NCI-H446 treated with DMSO at 0.1 percent for 48 hours (cell line): ENCODE data around the gene BLM.
A peak's percentile ranks its signal among the peaks of the same experiment; 100 is the strongest.
"Not testable (repeated sequence)": the region's sequence is repeated elsewhere in the genome, so short reads cannot be mapped to it uniquely, and the experiment has no call there.

Source experiments
- DNase-seq: peaks from one replicate; lab custom pipeline; 2025; lab: John Stamatoyannopoulos, UW

The BLM gene

DNA sequence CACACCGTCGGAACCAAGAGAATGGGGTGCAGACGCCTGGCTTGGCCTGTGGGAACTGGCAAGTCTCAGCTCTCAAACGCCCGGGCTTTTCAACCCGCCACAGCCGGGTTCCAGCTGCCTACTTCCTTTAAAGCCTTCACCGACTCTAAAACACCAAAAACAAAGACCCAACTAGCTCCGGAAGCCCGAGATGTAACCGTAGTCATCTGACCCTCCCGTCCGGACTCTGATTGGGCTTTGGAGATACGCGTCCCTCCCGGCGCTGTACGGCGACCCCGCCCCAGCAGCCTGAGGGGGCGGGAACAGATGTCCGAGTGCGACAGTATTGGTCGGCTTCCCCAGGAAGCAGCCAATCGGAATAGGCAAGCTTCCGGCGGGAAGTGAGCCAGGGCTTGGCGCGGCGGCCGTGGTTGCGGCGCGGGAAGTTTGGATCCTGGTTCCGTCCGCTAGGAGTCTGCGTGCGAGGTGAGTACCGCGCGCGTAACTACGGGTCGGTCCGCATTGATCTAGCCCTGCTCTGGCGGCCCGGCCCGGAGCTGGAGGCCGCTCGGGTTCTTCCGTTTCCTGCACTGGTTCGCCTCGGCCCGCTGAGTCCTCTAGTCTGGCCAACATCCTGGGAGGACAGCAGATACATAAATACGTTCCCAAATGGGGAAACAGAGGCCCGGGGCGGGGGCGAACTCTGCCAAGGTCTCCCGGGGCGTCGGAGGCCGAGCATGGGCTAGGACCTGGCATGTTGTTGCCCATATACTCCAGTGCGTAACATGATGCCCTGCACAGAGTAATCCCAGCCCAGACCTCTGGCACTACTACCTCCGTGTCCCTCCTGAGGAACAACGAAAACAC is at the start of gene BLM:
TSS of gene BLM (plus strand) at position 371 of the 846 bp plus-strand sequence. CDS start 30,047 bp downstream, outside the sequence.
- DNase-seq, result peak; percentile 92

DNA sequence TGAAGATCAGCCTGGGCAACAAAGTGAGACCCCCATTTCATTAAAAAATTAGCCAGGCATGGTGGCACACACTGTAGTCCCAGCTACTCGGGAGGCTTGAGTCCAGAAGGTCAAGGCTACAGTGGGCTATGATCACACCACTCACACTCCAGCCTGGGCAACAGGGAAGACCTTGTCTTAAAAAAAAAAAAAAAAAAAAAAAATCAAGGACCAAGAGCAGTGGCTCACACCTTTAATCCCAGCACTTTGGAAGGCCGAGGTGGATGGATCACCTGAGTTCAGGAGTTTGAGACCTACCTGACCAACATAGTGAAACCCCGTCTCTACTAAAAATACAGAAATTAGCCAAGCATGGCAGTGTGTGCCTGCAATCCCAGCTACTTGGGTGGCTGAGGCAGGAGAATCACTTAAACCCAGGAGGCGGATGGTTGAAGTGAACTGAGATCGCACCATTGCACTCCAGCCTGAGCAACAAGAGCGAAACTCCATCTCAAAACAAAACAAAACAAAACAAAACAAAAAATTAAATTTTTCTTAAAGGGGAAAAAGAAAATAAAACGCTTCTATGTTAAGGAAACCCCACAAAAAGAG is 49.3 kb upstream of the BLM start:
- DNase-seq, result not testable (repeated sequence)

DNA sequence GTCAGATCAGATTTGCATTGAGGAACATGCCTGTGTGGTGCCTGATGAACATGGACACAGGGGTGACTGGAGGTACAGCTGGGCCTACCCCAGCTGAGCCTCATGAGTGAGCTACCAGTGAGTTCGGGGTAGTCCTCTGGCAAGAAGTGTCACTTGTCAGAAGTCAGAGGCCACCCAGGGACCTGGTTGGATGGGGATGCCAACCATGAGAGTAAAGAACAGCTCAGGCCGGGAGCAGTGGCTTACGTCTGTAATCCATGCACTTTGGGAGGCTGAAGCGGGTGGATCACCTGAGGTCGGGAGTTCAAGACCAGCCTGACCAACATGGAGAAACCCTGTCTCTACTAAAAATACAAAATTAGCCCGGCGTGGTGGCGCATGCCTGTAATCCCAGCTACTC is 46.5 kb upstream of the BLM start:
- DNase-seq, result not testable (repeated sequence)

DNA sequence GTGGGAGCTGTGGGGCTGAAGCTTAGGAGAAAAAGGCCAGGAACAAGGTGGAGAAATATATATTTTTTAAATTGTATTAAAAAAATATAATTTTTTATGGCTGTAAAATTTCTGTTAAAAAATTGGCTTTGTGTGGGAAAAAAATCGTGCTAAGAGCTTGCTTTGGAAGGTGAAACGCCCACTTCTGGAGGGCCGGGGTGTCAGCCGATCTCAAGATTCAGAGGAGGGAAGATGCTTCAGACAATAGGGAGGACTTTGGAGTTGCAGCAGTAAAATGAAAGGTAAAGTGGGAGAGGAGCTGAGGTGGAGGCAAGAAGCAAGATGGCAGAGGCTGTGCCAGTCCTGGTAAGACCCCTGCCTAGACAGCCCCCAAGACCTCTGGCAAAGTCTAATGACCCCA is 45.9 kb upstream of the BLM start:
- DNase-seq, result no peak

DNA sequence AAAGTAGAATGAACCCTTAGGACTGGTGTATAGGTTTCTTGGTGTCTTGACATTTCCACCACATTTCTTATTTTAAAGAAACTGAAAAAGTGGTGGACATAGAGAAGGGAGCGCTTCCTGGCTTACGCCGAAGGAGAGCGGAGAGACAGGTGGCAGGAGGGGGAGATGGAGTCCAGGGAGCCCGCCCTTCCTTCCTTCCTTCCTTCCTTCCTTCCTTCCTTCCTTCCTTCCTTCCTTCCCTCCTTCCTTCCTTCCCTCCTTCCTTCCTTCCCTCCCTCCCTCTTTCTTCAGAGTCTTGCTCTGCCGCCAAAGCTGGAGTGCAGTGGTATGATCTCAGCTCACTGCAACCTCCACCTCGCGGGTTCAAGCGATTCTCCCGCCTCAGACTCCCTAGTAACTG is 43.8 kb upstream of the BLM start:
- DNase-seq, result not testable (repeated sequence)

DNA sequence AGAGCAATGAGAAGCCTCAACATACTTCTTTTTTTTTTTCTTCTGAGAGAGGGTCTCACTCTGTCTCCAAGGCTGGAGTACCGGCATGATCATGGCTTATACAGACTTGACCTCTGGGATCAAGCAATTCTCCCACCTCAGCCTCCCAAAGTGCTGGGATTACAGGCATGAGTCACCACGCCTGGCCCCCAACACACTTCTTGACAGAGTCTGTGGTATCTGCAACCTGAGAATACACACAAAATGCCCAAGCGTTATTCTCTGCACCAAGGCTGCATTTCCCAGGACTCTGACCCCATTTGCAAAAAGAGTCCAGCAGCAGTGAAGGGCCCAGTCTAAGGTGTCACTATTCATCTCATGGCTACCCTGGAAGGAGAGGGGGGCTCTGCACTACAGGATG is 42.7 kb upstream of the BLM start:
- no peak for DNase-seq

DNA sequence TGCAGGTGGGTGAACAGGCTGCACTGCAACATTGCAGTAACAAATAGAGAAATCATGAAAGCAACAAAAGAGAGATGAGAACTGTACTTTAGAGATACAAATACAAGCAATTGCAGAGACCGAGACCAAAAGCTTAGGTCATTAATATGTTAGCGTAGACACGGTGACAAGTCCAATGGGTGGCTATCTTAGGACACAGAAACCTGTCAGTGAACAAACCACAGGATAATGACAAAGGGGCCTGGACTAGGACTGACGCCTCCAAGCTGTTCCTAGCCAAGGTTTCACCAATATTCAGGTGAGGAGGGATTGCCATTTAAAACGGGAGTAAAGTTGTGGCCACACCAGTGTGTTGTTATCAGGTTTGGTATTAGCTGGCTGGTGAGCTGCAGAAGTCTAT is 41.7 kb upstream of the BLM start:
- no peak for DNase-seq

DNA sequence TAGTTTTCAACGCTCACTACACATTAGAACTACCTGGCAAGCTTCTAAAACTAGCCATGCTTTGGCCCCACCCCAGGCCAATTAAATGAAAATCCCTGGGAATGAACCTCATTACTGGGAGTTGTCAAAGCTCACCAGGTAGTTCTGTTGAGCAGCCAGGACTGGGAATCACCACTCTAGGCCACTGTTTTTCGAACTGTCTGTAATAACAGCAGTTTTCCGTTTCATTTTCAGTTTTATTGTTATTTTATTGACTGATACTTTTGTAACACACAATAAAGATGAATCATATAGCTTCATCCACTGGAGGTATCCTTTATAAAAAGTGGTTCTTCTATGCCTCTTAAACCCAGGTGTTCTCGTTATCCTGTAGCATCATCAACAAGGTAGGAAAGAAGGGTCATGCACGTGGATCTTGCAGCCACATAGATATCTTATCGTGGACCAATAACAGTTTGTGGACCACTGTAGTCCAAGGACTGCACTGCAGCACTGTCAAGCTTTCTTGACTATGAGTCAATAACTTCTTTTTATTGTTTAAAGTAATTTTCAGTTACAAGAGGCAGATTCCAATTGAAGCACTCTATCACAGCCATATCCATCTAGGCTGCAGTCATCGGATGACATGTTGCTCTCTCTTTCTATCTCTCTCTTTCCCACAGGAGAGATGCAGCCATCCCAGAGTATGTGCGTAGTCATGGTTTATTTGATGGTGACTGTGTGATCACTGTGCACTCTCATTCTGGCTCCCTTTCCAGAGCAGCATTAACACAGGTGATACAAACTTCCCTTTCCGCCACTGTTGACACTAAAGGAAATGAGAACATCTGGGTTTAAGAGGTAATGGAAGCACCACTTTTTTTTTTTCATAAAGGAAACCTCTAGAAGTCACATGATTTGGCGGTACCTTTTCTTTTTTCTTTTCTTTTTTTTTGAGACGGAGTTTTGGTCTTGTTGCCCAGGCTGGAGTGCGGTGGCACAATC is 39.0 kb upstream of the BLM start:
- DNase-seq, result no peak

DNA sequence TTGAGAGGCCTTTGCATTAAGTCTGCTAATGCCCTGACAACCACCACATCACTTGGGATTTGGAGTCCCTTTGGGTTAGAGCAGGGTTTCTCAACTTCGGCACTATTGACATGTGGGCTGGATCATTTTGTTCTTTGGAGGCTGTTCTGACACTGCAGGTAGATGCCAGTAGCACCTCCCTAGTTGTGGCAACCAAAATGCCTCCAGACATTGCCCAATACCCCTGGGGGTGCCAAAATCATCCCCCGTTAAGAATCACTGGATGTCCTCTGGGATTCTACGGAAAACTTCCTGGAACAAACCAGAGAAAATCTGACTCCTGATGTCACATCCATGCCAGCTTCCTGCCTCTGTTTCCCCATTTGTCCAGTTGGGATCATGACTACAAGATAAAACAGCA is 37.2 kb upstream of the BLM start:
- DNase-seq, result no peak

DNA sequence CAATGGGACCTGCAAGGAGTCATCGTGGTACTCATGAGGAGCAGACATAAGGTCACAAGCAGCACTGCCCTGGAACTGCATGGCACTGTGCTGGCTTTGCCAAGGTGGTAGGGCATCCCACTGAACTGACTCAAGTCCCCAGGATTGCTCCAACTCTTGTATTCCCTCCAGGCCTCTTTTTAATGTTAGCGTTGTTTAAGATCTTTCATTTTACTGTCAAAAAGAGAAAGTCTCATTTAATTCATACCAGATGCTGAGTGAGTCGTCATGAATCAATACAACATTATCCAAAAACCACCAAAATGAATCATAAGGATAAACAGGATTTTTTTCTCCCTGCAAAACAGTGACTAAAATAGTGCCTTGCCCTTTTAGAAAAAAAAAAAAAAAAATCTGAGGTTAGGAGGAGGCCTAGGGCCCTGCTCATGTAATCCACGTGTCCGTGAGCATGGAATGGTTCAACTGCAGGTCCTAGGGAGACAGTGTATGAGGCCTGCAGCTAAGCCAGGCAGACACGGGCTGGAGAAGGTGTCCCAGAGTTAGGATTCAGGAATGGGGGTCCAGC is 36.7 kb upstream of the BLM start:
- DNase-seq, result no peak

DNA sequence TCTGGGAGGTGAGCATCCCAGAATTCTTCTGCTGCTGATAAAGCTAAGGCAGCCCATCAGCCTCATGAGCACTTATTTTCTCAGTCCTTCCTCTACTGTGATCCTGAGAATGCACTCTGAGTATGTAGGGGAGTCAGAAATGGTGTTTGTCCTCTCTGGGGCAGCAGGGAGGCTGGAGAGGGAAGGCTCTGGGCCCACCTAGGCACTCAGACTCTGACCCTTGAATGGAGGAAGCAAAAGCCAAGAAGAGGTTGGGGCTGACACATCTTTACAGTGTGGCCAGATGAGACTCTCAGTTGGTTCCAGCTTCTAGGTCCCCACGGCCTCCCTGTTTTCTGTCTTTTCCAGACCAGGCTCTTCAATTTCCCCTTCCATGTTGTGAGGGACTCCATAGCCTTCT is 36.1 kb upstream of the BLM start:
- DNase-seq, result no peak

DNA sequence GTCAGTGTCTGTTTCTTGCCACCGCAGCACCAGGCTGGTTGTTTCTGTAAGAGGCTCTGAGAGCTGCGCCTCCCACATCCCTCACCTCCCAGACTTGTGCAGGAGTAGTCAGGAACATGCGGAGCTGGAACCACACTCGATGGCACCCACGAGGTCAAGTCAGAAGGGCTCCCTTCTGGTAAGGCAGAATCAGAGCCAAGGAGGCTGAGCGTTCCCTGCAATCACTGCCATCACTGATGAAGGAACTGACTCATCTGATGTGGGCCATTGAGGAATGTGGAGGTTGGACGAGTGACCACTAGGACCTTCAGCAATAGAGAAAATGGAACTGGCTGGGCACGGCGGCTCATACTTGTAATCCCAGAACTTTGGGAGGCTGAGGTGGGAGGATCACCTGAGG is 35.7 kb upstream of the BLM start:
- DNase-seq, result no peak

DNA sequence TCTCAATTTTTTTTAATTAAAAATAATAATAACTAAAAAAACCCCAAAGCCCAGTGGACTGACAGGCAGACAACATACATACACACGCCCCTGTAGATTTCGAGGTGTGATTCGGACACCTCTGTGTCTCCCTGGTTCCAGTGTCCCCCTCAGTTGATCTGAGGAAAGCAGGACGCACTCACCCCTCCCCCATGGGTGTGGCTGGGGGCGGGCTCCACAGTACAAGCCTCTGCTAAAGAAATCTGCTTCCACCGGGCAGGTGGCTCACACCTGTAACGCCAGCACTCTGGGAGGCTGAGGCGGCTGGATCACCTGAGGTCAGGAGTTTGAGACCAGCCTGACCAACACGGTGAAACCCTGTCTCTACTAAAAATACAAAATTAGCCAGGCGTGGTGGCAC is 33.8 kb upstream of the BLM start:
- DNase-seq, result no peak

DNA sequence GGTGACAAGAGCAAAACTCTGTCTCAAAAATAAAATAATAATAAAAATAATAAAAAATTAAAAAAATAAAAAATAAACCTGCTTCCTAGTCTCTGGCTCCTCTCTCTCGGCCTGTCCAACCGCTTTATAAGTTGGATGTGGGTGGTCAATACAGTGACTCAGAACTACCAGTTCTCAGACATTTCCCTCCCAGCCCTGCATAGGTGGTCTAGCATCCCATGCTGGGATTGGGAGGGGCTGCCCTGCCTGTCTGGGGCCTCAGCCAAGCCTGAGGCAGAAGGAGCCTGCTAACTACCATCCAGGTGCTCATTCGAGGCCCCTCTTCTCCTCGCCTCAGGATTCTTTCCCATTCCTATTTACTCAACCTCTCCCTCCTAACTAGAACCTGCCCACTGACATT is 33.3 kb upstream of the BLM start:
- no peak for DNase-seq

DNA sequence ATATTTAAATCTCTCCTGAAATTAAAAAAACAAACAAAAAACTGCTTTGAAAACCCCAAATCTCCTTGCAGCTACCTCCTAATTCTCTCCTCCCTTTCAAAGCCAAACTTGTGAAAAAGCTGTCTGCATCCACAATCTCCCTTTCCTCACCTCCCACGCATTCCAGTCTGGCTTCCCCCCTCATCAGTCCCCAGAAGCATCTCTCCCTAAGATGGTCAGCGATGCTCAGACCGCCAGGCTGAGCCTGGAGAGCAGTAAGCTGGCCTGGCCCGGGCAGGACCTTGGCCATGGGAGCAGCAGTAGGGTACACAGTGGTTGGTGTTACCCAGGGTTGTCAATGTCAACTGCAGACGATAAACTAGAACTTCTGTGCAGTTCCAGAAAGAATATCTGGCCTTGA is 32.9 kb upstream of the BLM start:
- DNase-seq, result no peak

DNA sequence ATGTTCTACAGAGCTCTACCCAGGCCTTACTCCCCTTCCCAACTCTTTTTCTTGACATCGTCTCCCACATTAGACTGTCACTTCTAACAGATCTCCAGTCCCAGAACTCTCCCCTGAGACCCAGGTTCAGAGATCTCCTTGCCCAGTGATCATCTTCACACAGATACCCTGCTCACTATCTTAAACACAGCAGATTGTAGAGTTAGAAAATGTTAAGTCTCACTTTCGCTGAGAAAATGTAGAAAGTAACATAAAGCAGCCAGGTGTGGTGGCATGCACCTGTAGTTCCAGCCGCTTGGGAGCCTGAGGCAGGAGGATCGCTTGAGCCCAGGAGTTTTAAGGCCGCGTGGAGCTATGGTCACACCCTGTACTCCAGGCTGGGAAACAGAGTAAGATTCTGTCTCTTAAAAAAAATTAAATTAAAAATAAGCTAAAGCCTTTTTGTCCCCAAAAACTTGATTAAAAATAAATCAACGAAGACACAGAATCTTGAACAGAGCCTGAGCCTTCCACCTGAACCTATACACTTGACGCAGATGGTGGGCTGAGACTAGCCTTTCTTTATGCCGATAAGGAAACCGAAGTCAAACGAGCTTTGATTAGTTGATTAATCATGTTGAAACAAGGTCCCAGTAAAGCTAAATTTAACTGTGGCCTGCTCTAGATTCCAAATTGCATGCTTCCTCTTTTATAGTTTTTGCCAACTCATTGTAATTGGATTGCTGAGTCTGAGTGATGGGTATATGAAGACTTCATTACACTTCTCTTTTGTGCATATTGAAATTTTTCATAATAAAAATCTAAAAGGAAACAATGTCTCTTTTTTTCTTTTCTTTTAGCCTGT is 31.3 kb upstream of the BLM start:
- DNase-seq, result no peak

DNA sequence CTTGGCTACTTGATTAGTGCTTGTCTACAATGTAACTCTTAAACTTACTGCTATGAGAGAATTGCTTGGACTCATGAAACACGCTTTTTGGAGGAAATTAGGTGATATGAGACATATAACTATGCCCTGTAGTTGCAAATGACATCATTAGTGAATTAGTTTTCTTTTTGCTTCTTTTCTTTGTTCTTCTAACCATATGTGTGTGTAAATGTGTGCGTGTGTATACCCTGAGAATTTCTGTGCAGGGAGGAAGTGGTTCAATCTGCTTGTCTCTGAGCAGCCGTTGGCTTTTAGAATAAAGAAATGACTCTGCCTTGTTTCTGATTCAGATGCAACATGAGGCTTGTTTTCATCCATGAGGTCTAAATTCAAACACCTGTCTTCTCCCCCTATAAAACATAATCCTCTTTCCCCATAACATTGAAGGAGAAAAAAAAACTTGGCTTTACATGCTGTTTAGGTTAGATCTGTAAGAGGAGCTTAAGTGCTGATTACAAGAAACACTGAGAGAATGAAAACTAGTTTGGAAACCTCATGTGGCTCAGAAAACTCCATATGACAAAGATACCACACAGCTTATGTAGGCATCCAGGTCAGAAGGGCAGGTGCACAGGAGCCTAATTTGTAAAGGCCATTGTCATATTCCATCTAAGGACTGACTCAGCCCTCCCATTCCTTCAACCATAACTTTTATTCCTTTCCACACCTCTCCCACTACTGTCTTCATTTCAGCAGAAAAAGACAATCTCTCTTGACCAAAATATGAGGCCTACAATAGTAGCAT is 30.5 kb upstream of the BLM start:
- DNase-seq, result no peak

DNA sequence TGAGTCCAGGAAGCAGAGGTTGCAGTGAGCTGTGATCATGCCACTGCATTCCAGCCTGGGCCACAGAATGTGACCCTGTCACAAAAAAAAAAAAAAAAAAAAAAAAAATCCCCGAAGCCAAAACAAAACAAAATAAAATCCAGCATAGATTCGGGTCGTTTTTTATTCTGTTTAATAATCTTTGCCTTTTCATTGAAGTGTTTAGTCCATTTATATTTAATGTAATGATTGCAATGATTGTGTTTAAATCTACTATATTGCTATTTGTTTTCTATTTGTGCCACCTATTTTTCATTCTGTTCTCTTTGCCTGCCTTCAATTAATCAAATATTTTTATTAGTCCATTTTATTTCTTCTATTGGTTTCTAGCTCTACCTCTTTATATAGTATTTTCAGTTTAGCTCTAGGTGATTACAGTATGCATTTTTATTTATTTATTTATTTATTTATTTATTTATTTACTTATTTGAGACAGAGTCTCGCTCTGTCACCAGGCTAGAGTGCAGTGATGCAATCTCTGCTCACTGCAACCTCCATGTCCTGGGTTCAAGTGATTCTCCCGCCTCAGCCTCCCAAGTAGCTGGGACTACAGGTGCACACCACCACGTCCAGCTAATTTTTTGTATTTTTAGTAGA is 27.7 kb upstream of the BLM start:
- not testable (repeated sequence) for DNase-seq

DNA sequence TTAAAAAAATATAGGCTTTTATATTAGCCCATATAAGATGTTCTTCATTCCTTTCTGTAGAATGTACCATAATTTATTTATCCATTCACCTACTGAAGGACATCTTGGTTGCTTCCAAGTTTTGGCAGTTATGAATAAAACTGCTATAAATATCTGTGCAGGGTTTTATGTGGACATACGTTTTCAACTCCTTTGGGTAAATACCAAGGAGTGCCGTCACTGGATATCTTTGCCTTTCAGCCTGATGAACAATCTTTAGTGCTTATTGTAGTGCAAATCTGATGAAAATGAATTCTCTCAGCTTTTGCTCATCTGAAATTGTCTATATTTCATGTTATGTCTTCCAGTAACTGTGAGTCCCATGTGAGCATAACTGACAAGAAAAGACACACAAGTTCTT is 26.6 kb upstream of the BLM start:
- no peak for DNase-seq

DNA sequence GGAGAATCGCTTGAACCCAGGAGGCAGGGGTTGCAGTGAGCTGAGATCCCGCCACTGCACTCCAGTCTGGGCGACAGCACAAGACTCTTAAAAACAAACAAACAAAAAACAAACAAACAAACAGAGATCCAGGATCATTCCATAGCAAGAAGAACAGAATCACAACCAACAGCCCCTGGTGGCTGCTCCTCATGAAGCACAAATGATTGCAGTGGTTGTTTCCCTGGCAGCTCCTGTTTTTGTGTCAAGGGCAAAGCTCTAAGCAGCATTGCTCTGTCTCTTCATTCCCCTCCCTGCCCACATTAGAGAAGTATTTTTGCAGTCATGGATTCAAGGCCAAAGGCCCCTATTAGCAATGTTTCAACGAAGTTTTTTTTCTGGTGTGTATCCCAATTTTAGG is 25.8 kb upstream of the BLM start:
- DNase-seq, result no peak
